Body of pancreas (tissue), 4 donors: ENCODE measurements around the gene CCDC148.

ENCODE experiments used
- POLR2A ChIP-seq, 3 donors: fragments of 450-650 bp; IDR thresholded peaks; one replicate each; pipeline ENCODE4 v1.6.1; 2016; ENCODE audit warnings: antibody characterized with exemption in 3 of 3, mild to moderate bottlenecking in 2 of 3
- TF ChIP-seq, protein P1 (sequence below), 7 experiments: fragments of 450-650 bp in 4 of 7; fragments of 200-600 bp in 3 of 7; sonication (generic) in 3 of 7; IDR thresholded peaks; one replicate each; pipeline ENCODE4 v1.5.1; 2016 to 2019; ENCODE audit warnings: antibody characterized with exemption in 7 of 7

DNA sequence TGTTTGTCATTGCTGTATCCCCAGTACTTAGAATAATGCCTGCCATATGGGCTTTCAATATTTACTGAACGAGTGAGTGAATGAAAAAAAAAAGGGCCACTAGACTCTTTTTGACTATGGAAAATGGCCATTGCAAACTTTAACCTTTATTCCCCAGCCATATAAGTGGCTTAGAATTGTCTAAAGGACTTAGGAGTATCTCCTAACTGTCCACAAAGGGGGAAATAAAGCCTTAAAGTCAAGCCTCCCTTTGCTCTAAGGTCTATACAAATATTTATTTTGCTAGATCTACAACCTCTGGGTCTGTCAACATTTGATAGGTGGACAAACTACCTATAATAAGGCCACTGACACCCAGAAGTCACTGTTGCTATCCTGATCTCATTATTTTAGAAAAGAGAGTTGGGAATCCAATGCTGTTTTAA lies 329.2 kb downstream of the CCDC148 start:
- TF ChIP-seq, protein P1, sequence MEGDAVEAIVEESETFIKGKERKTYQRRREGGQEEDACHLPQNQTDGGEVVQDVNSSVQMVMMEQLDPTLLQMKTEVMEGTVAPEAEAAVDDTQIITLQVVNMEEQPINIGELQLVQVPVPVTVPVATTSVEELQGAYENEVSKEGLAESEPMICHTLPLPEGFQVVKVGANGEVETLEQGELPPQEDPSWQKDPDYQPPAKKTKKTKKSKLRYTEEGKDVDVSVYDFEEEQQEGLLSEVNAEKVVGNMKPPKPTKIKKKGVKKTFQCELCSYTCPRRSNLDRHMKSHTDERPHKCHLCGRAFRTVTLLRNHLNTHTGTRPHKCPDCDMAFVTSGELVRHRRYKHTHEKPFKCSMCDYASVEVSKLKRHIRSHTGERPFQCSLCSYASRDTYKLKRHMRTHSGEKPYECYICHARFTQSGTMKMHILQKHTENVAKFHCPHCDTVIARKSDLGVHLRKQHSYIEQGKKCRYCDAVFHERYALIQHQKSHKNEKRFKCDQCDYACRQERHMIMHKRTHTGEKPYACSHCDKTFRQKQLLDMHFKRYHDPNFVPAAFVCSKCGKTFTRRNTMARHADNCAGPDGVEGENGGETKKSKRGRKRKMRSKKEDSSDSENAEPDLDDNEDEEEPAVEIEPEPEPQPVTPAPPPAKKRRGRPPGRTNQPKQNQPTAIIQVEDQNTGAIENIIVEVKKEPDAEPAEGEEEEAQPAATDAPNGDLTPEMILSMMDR (IDR thresholded peaks at IDR 0.05): no peak
- TF ChIP-seq POLR2A (IDR thresholded peaks at IDR 0.05): no peak
